Upper lobe of left lung (tissue), 4 donors: ENCODE results near the gene LINS1.

Experiments
- CTCF ChIP-seq, 6 experiments: fragments of 450-650 bp in 4 of 6; fragments of 200-600 bp in 2 of 6; sonication (generic) in 2 of 6; IDR thresholded peaks; one replicate each; pipeline ENCODE4 v1.5.1; 2016 to 2019; ENCODE audit warnings: antibody characterized with exemption in 6 of 6
- POLR2A ChIP-seq, 4 donors: fragments of 450-650 bp; IDR thresholded peaks; one replicate each; pipeline ENCODE4 v1.5.1; 2016 to 2017; ENCODE audit warnings: antibody characterized with exemption in 4 of 4, mild to moderate bottlenecking in 2 of 4

DNA sequence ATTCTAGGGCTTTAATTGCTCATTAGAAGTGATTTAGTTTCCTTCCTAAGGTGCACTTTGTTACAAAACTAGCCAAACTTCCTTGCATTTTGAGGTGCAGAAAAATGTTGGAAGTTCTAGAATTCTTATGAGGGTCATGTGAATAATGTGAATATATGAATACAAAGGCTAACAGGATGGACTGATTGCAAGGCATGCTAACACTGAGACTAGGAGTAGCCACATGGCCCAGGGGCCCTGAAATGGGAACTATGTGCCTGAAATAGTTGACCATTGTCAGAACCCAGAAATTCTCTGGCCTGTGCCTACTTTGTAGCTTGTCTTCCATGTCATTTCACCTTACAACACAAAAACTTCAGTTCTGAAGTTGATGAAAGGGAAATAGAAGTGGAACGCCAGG lies 11.2 kb upstream of the LINS1 start:
- TF ChIP-seq CTCF (IDR thresholded peaks at IDR 0.05) (no peak), POLR2A (IDR thresholded peaks at IDR 0.05) (no peak)
